ENCODE results near the gene EIF3D. TPM values are rescaled to one million over a fixed set of nuclear protein-coding genes. Genes with fewer than 3 reads are reported as not detected.

The EIF3D gene
- total RNA-seq, 1 donor, result 265 TPM

DNA sequence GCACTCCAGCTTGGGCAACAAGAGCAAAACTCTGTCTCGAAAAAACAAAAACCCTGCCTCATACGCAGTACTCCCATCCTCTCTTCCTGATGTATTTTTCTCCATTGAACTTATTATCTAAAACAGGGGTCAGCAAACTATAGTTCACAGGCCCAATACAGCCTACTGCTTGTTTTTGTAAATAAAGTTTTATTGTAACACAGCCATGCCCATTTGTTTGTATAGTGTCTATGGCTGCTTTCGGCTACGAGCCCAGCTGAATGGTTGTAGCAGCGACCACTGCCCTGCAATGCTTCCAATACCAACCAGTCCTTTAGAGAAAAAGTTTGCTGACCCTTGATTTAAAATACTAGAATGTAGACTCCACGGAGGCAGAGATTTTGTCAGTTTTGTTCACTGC, 53.6 kb downstream of the EIF3D start:
- DNase-seq (ENCODE audit: low read depth), result no peak
- H3K4me3 ChIP-seq (ENCODE audit: low read depth, low read length), result no peak overlapping the region
- no peak for TF ChIP-seq CTCF (IDR thresholded peaks at IDR 0.05; ENCODE audit: insufficient read depth, low read depth, low read length)

DNA sequence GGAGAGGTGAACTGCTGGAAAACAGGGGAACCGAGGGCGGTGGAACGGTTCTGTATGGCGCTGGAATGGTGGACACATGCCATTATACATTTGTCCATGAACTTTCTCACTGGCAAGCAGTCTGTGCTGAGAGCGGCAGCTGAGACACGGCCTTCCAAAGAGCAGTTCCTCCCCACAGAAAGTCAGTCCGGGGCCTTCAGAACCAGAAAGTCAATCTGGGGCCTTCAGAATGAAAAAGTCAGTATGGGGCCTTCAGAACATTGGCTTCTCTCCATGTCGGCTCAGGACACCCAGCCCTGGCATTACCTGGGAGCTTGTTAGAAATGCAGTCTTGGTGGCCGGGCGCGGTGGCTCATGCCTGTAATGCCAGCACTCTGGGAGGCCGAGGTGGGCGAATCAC, 56.3 kb downstream of the EIF3D start:
- H3K4me3 ChIP-seq (ENCODE audit: low read depth, low read length), result no peak overlapping the region
- DNase-seq (ENCODE audit: low read depth), result no peak
- no peak for TF ChIP-seq CTCF (IDR thresholded peaks at IDR 0.05; ENCODE audit: insufficient read depth, low read depth, low read length)

- TF ChIP-seq CTCF (IDR thresholded peaks at IDR 0.05; ENCODE audit: insufficient read depth, low read depth, low read length), result no peak
- DNase-seq (ENCODE audit: low read depth), result peak; percentile 91
- no peak overlapping the region for H3K4me3 ChIP-seq (ENCODE audit: low read depth, low read length)
Measured at GRCh38 chr22:36471341-36471821, 57.6 kb downstream of the EIF3D start.

- peak; percentile 79 for DNase-seq (ENCODE audit: low read depth)
- no peak overlapping the region for H3K4me3 ChIP-seq (ENCODE audit: low read depth, low read length)
- no peak for TF ChIP-seq CTCF (IDR thresholded peaks at IDR 0.05; ENCODE audit: insufficient read depth, low read depth, low read length)
Measured at GRCh38 chr22:36470994-36471331, 58.0 kb downstream of the EIF3D start.

DNA sequence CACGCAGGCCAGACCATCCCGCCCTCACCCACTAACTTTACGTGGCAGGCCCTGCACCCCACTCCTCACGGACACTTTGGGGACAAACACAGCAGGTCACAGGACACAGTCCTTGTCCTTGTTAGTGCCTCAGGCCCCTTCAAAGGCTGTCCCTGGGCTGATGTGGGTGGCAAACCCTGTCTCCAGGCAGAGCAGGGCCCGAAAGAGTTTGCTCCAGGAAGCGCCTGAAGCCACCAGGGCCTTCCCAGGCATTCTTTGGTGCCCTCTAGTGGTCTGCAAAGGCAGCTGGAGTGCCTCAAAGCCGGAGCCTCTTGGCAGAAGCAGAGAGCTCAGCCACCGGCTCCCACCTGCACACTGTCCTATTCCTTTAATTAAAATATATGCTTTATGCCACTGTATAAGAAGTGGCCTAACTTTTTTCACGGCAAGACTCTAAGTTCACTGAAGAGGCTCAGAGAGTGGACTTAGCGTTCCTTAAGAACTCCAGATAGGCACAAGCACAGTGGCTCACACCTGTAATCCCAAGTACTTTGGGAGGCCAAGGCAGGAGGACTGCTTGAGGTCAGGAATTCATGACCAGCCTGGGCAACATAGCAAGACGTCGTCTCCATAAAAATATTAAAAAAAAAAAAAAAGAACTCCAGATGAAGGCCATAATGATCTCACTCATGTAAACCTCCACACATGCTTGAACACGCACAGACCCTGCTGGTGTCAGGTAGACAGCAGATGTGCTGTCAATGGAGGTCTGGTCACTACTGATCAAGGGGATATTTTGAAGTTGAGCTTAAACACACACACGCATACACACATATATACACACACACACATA, 58.6 kb downstream of the EIF3D start:
- H3K4me3 ChIP-seq (ENCODE audit: low read depth, low read length), result no peak overlapping the region
- DNase-seq (ENCODE audit: low read depth), result peak; percentile 93
- TF ChIP-seq CTCF (IDR thresholded peaks at IDR 0.05; ENCODE audit: insufficient read depth, low read depth, low read length), result peak; percentile 98

DNA sequence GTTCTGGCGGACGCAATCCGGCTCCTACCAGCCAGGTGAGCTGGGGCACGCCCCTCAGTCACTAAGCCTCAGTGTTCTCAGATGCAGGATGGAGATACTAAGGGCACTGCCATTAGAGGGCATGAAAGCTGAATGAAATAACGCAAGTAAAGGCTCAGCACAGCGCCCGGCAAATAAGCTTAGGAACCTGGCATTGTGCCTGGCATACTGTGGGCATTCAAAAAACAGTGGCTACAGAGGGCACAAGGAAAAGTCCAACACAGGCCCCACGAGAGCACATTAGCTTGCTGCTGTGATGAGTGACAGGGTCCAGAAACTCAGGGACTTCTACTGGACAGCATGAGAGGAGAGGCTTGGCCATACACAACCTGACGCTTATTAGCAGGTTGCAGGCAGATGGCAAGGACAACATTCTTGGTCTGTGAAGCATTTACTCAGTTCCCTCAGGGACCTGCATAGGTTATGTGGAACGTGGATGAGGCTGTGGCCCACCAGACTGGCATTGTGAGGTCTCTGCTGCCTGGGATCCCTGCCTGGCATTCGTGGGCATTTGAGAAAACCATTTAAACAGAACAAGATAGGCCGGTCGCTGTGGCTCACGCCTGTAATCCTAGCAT, 59.8 kb downstream of the EIF3D start:
- DNase-seq (ENCODE audit: low read depth), result no peak
- TF ChIP-seq CTCF (IDR thresholded peaks at IDR 0.05; ENCODE audit: insufficient read depth, low read depth, low read length), result no peak
- H3K4me3 ChIP-seq (ENCODE audit: low read depth, low read length), result no peak overlapping the region
